ENCODE results near the gene CACNB4.
"Not testable (repeated sequence)": the region's sequence is repeated elsewhere in the genome, so short reads cannot be mapped to it uniquely, and the experiment has no call there.

Gene CACNB4

GRCh38 chr2:152024477-152024876 lies 74.4 kb downstream of the CACNB4 start:
- in situ Hi-C loops (cut with HindIII; ENCODE audit: low sequenced_read_pairs), result no loop called here

GRCh38 chr2:152022090-152022489 lies 76.8 kb downstream of the CACNB4 start:
- in situ Hi-C loops (cut with HindIII; ENCODE audit: low sequenced_read_pairs), result no loop called here

- in situ Hi-C loops (cut with HindIII; ENCODE audit: low sequenced_read_pairs), result not testable (repeated sequence)
These were observed 77.8 kb downstream of the CACNB4 start for GRCh38 chr2:152021001-152021400.

- in situ Hi-C loops (cut with HindIII; ENCODE audit: low sequenced_read_pairs), result no loop called here
These were observed 79.1 kb downstream of the CACNB4 start for GRCh38 chr2:152019732-152020131.

DNA sequence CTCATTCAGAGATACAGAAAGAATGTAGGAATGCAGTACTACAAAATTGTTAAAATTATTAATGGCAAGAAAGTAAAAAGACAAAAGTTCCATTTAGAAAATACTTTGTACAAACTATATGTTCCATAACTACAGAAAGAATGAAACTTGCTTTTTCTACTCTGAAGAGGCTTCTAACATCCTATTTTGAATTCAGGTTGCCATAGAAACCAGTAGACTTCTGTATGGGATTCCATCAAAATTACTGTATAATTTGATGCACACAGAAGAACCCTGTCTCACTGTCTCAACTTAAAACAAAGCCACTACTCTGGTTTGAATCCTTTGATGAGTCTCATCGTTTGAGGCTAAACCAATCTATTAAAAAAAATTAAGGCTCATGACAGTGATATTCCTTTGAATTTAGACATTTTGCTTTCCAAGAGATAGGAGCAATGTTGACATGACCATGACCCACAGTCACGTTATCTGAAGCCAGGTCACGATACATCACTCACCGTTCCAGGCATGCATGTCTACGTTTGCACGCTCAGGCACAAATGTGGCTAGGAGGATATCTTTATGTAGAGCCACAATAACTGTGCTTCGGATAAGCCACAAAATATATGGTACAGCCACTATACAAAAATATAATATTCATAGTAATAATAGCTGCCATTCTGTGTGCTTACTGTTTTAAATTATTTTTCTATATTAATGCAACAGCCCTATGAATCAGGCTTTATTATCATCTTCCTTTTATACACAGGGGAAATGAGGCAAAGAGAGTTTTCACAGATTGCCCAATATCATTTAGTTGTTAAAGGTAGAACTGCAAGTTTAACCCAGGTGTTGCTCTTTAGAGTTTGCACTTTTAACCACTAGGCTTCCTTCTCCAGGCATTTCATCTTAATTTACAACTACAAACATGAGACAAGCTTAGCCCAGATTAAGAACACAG lies 82.4 kb downstream of the CACNB4 start:
- in situ Hi-C loops (cut with HindIII; ENCODE audit: low sequenced_read_pairs), result no loop called here

DNA sequence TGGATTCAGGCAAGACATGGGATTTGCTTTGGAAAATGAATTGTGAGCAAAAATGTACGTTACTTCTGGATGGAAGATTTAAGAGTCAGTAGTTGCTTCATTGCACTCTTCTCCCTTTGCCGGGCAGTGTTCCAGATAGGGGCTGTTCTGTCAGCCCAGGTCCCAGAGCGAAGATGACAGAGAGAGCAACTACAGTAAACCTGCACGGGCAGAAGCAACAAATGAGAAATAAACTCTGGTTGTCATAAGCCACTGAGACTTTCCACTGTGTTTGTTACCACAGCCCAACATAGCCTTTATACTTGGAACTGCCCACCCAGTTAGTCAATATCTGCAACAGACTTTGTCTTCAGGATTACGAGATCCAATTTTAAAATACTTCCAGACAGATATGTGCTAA lies 83.3 kb downstream of the CACNB4 start:
- in situ Hi-C loops (cut with HindIII; ENCODE audit: low sequenced_read_pairs), result no loop called here

DNA sequence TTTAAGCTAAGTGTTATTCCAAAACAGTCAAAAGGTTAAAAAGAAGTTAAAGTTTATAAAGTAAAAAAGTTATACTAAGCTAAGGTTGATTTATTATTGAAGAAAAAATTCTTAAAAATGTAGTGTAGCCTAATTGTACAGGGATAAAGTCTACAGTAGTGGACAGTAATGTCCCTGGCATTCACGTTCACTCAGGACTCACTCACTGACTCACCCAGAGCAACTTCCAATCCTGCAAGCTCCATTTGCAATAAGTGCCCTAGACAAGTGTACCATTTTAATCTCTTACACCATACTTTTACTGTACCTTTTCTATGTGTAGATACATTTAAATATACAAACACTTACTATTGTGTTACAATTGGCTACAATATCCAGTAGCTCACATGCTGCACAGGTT lies 86.1 kb downstream of the CACNB4 start:
- in situ Hi-C loops (cut with HindIII; ENCODE audit: low sequenced_read_pairs), result no loop called here

DNA sequence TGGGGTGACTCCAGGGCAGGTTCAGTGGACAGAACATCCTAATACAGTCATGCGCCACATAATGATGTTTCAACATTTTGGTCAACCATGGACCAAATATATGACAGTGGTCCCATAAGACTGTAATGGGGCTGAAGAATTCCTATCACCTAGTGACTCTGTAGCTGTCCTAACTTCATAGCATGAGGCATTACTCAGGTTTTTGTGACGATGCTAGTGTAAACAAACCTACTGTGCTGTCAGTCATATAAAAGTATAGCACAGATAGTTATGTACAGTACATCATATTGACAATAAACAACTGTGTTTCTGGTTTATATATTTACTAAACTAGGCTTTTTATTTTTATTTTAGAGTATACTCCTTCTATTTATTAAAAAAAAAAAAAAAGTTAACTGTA lies 87.1 kb downstream of the CACNB4 start:
- in situ Hi-C loops (cut with HindIII; ENCODE audit: low sequenced_read_pairs), result no loop called here

DNA sequence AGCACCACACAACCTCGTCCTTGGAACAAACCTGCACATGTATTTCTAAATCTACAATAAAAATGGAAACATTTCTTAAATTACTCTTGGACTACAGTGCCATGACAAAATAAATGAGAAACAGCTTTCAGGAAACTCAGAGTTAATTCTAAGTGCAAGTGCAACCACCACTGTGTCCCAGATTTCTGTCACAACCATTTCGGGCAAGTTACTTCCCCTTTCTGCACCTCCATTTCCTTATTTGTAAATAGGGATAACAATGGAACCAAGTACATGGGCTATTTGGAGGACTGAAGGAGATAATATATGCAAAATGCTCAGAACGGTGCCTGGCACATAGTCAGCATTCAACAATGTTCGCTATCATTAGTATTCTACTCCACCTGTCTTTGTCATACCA lies 93.2 kb downstream of the CACNB4 start:
- in situ Hi-C loops (cut with HindIII; ENCODE audit: low sequenced_read_pairs), result no loop called here

GRCh38 chr2:152003283-152003682 lies 95.6 kb downstream of the CACNB4 start:
- in situ Hi-C loops (cut with HindIII; ENCODE audit: low sequenced_read_pairs), result not testable (repeated sequence)

- in situ Hi-C loops (cut with HindIII; ENCODE audit: low sequenced_read_pairs), result no loop called here
These were observed 99.8 kb downstream of the CACNB4 start for GRCh38 chr2:151999053-151999452.

DNA sequence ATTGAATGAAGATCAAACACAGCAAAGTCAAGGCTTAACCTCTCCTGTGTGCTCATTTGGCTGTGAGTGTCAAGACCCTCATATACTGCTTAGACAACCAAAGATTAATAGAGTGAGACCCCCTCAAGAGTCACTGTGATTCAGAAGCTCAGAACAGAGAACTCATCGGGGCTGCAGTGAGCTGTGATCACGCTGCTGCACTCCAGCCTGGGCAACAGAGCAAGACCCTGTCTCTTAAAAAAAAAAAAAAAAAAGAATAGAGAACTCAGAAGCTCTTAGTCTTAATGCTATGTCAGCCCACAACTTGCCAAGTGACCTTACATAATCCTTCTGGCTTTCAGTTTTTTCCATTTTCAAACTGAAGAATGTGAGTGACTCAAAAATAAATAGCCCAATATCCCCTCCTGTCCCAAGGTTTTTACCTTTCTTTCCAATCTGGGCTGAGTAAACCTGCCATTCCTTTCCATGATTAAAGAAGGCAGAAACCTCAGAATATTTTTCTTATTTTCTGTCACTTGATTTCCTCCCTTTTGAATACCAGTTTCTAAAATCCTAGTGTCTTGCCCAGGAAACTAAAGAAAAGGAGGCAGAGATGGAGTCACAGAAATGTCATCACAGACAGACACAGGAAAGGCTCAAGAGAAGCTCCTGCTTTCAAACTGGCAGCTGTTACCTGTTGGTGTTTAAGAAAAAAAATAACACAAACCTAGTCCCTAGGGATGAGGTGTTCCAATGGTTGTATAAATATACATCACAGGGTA lies 102.4 kb downstream of the CACNB4 start:
- in situ Hi-C loops (cut with HindIII; ENCODE audit: low sequenced_read_pairs), result no loop called here

GRCh38 chr2:151995161-151995557 lies 103.7 kb downstream of the CACNB4 start:
- in situ Hi-C loops (cut with HindIII; ENCODE audit: low sequenced_read_pairs), result no loop called here

- in situ Hi-C loops (cut with HindIII; ENCODE audit: low sequenced_read_pairs), result not testable (repeated sequence)
These were observed 104.7 kb downstream of the CACNB4 start for GRCh38 chr2:151994178-151994577.

GRCh38 chr2:151991010-151991409 lies 107.8 kb downstream of the CACNB4 start:
- in situ Hi-C loops (cut with HindIII; ENCODE audit: low sequenced_read_pairs), result no loop called here

GRCh38 chr2:151989378-151989777 lies 109.5 kb downstream of the CACNB4 start:
- in situ Hi-C loops (cut with HindIII; ENCODE audit: low sequenced_read_pairs), result no loop called here

- in situ Hi-C loops (cut with HindIII; ENCODE audit: low sequenced_read_pairs), result no loop called here
These were observed 111.4 kb downstream of the CACNB4 start for GRCh38 chr2:151987484-151987883.

DNA sequence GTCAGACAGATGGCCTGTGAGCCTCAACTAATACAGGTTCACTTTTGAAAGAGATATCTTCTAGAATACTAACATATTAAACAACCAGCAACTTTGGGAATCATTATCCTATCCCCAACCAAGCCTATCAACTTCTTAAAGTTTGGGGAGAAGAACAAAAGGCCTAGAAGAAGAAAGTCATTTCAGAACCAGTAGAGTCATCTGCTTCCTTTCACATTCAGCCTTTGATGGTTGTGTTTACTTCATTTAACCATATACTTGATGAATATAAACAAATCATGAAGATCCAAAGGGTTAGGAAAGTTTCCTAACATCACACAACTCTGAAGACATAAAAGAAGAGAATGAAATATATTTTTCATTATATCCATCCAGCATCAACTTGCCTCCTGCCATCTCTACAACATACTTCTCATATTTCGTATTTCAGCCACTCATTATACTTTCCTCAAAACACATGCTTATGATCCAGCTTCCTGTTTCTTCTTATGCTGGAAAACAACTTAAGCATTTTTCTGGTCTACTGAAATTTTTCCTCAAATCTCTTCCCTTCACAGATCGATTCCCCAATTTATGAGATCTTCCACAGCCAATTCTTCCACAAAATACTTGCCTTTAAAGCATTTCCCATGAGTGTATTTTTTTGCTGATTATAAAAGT lies 114.3 kb downstream of the CACNB4 start:
- in situ Hi-C loops (cut with HindIII; ENCODE audit: low sequenced_read_pairs), result no loop called here

DNA sequence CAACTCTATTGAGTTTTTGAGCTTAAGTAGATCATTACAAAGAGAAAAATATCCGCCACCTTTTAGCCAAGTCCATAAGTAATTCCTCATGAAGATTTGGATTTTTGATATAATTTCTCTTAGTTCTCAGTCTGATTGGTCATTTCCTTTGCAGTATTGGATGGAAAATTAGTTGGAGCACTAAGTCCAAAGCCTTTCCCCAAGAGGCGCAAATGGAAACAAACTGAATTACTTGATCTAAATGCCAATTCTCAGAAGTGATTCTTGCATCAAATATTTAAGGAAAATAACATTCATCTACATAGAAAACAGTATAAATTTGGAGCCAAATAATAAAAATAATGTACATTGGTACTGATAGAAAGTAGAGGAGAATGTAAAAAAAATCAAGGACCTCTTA lies 115.6 kb downstream of the CACNB4 start:
- in situ Hi-C loops (cut with HindIII; ENCODE audit: low sequenced_read_pairs), result no loop called here

GRCh38 chr2:151981886-151982285 lies 117.0 kb downstream of the CACNB4 start:
- in situ Hi-C loops (cut with HindIII; ENCODE audit: low sequenced_read_pairs), result no loop called here

DNA sequence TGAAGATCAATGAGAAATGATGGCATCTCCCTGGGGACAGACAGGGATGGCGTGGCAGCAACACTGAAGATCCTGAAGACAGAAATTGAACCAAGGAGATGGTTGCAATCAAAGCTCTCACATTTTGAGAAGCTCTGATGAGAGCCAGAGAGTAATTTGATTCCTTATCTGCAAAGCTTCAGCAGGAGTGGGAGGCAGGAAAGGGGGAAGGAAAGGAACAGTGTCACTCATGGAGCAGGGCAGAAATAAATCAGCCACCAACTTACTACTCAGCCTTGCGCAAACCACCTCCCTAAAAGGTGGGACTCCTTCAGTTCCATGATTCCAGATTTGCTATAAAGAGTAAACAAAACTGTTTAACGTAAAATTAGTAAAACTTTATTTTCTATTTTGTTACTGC lies 119.2 kb downstream of the CACNB4 start:
- in situ Hi-C loops (cut with HindIII; ENCODE audit: low sequenced_read_pairs), result no loop called here

Data from DLD1 (cell line).